A673 (cell line): Measurements from ENCODE around the gene KHDC1L.
"Not testable (repeated sequence)": the region's sequence is repeated elsewhere in the genome, so short reads cannot be mapped to it uniquely, and the experiment has no call there.

Experiments
- EZH2 ChIP-seq: fragments of 200-600 bp; sonication (generic); IDR thresholded peaks from 2 replicates; pipeline ENCODE4 v1.6.1; 2017; ENCODE audit warnings: borderline replicate concordance, low read depth, mild to moderate bottlenecking, mixed read lengths, antibody characterized with exemption, low read length; ENCODE audit not compliant: poor library complexity, severe bottlenecking
- TF ChIP-seq, protein P1 (sequence below): fragments of 300-800, 200-600 bp; sonication (generic); conservative IDR thresholded peaks from 2 replicates; pipeline ENCODE4 v1.5.1; 2017; ENCODE audit warnings: low read depth, mild to moderate bottlenecking, antibody characterized with exemption, low read length, moderate library complexity, mixed read lengths

DNA sequence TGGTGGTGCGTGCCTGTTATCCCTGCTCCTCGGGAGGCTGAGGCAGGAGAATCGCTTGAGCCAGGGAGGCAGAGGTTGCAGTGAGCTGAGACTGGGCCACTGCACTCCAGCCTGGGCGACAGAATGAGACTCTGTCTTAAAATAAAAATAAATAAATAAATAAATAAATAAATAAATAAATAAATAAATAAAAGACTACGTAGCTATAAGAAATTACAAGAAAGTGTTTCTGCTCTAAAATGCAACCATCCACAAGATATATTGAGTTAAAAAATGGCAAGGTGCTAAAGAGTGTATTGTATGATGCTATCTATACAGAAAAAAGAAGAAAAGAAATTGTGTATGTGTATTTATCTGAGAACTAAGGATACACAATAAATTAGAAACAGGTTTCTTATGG, 29.0 kb upstream of the KHDC1L start:
- TF ChIP-seq EZH2 = not testable (repeated sequence)
- TF ChIP-seq, protein P1, sequence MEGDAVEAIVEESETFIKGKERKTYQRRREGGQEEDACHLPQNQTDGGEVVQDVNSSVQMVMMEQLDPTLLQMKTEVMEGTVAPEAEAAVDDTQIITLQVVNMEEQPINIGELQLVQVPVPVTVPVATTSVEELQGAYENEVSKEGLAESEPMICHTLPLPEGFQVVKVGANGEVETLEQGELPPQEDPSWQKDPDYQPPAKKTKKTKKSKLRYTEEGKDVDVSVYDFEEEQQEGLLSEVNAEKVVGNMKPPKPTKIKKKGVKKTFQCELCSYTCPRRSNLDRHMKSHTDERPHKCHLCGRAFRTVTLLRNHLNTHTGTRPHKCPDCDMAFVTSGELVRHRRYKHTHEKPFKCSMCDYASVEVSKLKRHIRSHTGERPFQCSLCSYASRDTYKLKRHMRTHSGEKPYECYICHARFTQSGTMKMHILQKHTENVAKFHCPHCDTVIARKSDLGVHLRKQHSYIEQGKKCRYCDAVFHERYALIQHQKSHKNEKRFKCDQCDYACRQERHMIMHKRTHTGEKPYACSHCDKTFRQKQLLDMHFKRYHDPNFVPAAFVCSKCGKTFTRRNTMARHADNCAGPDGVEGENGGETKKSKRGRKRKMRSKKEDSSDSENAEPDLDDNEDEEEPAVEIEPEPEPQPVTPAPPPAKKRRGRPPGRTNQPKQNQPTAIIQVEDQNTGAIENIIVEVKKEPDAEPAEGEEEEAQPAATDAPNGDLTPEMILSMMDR = not testable (repeated sequence)
